Measurements from ENCODE around the gene ZNF304.
"Not testable (repeated sequence)": the region's sequence is repeated elsewhere in the genome, so short reads cannot be mapped to it uniquely, and the experiment has no call there.

ZNF304 gene

GRCh38 chr19:57355916-57356315 lies 4.8 kb downstream of the ZNF304 start:
- DNase-seq (ENCODE audit: low read depth): no peak
- H3K4me3 ChIP-seq (ENCODE audit: low read depth, low read length): no peak overlapping the region

GRCh38 chr19:57357406-57357805 lies 6.3 kb downstream of the ZNF304 start:
- no peak for DNase-seq (ENCODE audit: low read depth)
- no peak overlapping the region for H3K4me3 ChIP-seq (ENCODE audit: low read depth, low read length)

- no peak overlapping the region for H3K4me3 ChIP-seq (ENCODE audit: low read depth, low read length)
- no peak for DNase-seq (ENCODE audit: low read depth)
Measured at GRCh38 chr19:57359300-57359699, 8.2 kb downstream of the ZNF304 start.

GRCh38 chr19:57362419-57362818 lies 11.3 kb downstream of the ZNF304 start:
- H3K4me3 ChIP-seq (ENCODE audit: low read depth, low read length): peak overlapping the region; percentile 68
- DNase-seq (ENCODE audit: low read depth): no peak

- H3K4me3 ChIP-seq (ENCODE audit: low read depth, low read length): peak within 1 kb of the TSS; percentile 68
- DNase-seq (ENCODE audit: low read depth): peak; percentile 99
Measured at GRCh38 chr19:57362997-57363687, 12.1 kb downstream of the ZNF304 start, which contains the start of the genes TRAPPC2B and ZNF547. Gene TRAPPC2B, plus strand, starts transcription at chr19:57363551. Its CDS starts 1,283 bp downstream, at chr19:57364834. Gene ZNF547, plus strand, starts transcription at chr19:57363551. Its CDS starts 5,005 bp downstream, at chr19:57368556.

- no peak for DNase-seq (ENCODE audit: low read depth)
- peak overlapping the region; percentile 68 for H3K4me3 ChIP-seq (ENCODE audit: low read depth, low read length)
Measured at GRCh38 chr19:57363688-57364181, 12.7 kb downstream of the ZNF304 start.

GRCh38 chr19:57366776-57367175 lies 15.7 kb downstream of the ZNF304 start:
- no peak overlapping the region for H3K4me3 ChIP-seq (ENCODE audit: low read depth, low read length)
- DNase-seq (ENCODE audit: low read depth): no peak

GRCh38 chr19:57374179-57374578 lies 23.1 kb downstream of the ZNF304 start:
- H3K4me3 ChIP-seq (ENCODE audit: low read depth, low read length): no peak overlapping the region
- DNase-seq (ENCODE audit: low read depth): no peak

- not testable (repeated sequence) for DNase-seq (ENCODE audit: low read depth); H3K4me3 ChIP-seq (ENCODE audit: low read depth, low read length)
Measured at GRCh38 chr19:57374647-57375046, 23.6 kb downstream of the ZNF304 start.

- no peak for DNase-seq (ENCODE audit: low read depth)
- H3K4me3 ChIP-seq (ENCODE audit: low read depth, low read length): no peak overlapping the region
Measured at GRCh38 chr19:57376151-57376550, 25.1 kb downstream of the ZNF304 start.

- H3K4me3 ChIP-seq (ENCODE audit: low read depth, low read length): no peak overlapping the region
- DNase-seq (ENCODE audit: low read depth): no peak
Measured at GRCh38 chr19:57377498-57378146, 26.6 kb downstream of the ZNF304 start.

- DNase-seq (ENCODE audit: low read depth): no peak
- no peak overlapping the region for H3K4me3 ChIP-seq (ENCODE audit: low read depth, low read length)
Measured at GRCh38 chr19:57380923-57381322, 29.9 kb downstream of the ZNF304 start.

- no peak for DNase-seq (ENCODE audit: low read depth)
- H3K4me3 ChIP-seq (ENCODE audit: low read depth, low read length): no peak overlapping the region
Measured at GRCh38 chr19:57382806-57383488, 31.9 kb downstream of the ZNF304 start.

- peak overlapping the region; percentile 87 for H3K4me3 ChIP-seq (ENCODE audit: low read depth, low read length)
Measured at GRCh38 chr19:57389194-57389729, 38.2 kb downstream of the ZNF304 start.

GRCh38 chr19:57389730-57390598 lies 38.9 kb downstream of the ZNF304 start, which contains the start of gene ZNF548:
Gene ZNF548, plus strand, starts transcription at chr19:57389854. Its CDS starts 246 bp downstream, at chr19:57390100.
- DNase-seq (ENCODE audit: low read depth): peak; percentile 98
- peak within 1 kb of the TSS; percentile 87 for H3K4me3 ChIP-seq (ENCODE audit: low read depth, low read length)

More at GRCh38 chr19:57389194-57389729, 38.2 kb downstream of the ZNF304 start:
- no peak for DNase-seq (ENCODE audit: low read depth)

GRCh38 chr19:57395710-57396109 lies 44.6 kb downstream of the ZNF304 start:
- no peak for DNase-seq (ENCODE audit: low read depth)
- H3K4me3 ChIP-seq (ENCODE audit: low read depth, low read length): no peak overlapping the region

GRCh38 chr19:57398868-57399267 lies 47.8 kb downstream of the ZNF304 start:
- no peak for DNase-seq (ENCODE audit: low read depth)
- no peak overlapping the region for H3K4me3 ChIP-seq (ENCODE audit: low read depth, low read length)

GRCh38 chr19:57403737-57404563 lies 52.9 kb downstream of the ZNF304 start:
- DNase-seq (ENCODE audit: low read depth): no peak
- no peak overlapping the region for H3K4me3 ChIP-seq (ENCODE audit: low read depth, low read length)
